NCI-H524 treated with DMSO at 0.1 percent for 48 hours (cell line): ENCODE results near the gene KCNE3.
"Not testable (repeated sequence)": the region's sequence is repeated elsewhere in the genome, so short reads cannot be mapped to it uniquely, and the experiment has no call there.

Experiments
- DNase-seq: peaks from one replicate; lab custom pipeline; 2025; lab: John Stamatoyannopoulos, UW

Gene KCNE3

GRCh38 chr11:74443071-74443864 lies 24.1 kb downstream of the KCNE3 start:
- DNase-seq, result peak; percentile 23

GRCh38 chr11:74442636-74443035 lies 24.7 kb downstream of the KCNE3 start:
- DNase-seq, result no peak

GRCh38 chr11:74438681-74439080 lies 28.7 kb downstream of the KCNE3 start:
- DNase-seq, result no peak

GRCh38 chr11:74437441-74438042 lies 29.8 kb downstream of the KCNE3 start:
- DNase-seq, result no peak

- DNase-seq, result no peak
These were observed 32.8 kb downstream of the KCNE3 start for GRCh38 chr11:74434528-74434927.

GRCh38 chr11:74429205-74429604 lies 38.1 kb downstream of the KCNE3 start:
- DNase-seq, result no peak

- no peak for DNase-seq
These were observed 39.9 kb downstream of the KCNE3 start for GRCh38 chr11:74427384-74427886.

- DNase-seq, result no peak
These were observed 42.2 kb downstream of the KCNE3 start for GRCh38 chr11:74425100-74425499.

- no peak for DNase-seq
These were observed 48.8 kb downstream of the KCNE3 start for GRCh38 chr11:74418509-74418895.

- no peak for DNase-seq
These were observed 49.4 kb downstream of the KCNE3 start for GRCh38 chr11:74417860-74418508.

- DNase-seq, result no peak
These were observed 50.0 kb downstream of the KCNE3 start for GRCh38 chr11:74417379-74417804.

- not testable (repeated sequence) for DNase-seq
These were observed 50.4 kb downstream of the KCNE3 start for GRCh38 chr11:74416974-74417373.

GRCh38 chr11:74412733-74413359 lies 54.5 kb downstream of the KCNE3 start:
- DNase-seq, result no peak

GRCh38 chr11:74412321-74412720 lies 55.0 kb downstream of the KCNE3 start:
- no peak for DNase-seq

GRCh38 chr11:74409633-74410032 lies 57.7 kb downstream of the KCNE3 start:
- DNase-seq, result no peak
